Ectodermal cell (in vitro differentiated cells): ENCODE data around the gene ZFYVE28.
"Not testable (repeated sequence)": the region's sequence is repeated elsewhere in the genome, so short reads cannot be mapped to it uniquely, and the experiment has no call there.

Experiments used
- H3K27ac ChIP-seq: 2 replicates; pipeline ENCODE4 v1.7.0; 2013; ENCODE audit warnings: mild to moderate bottlenecking, low read depth, low read length; ENCODE audit not compliant: insufficient read depth, poor library complexity, severe bottlenecking
- H3K27me3 ChIP-seq: 2 replicates; pipeline ENCODE4 v1.7.0; 2013; ENCODE audit warnings: mild to moderate bottlenecking, low read length; ENCODE audit not compliant: insufficient read depth, control insufficient read depth, poor library complexity, severe bottlenecking
- H3K36me3 ChIP-seq: one replicate; pipeline ENCODE4 v1.7.0; 2013; ENCODE audit warnings: low read length; ENCODE audit not compliant: control insufficient read depth, insufficient read depth
- H3K4me1 ChIP-seq: one replicate; pipeline ENCODE4 v1.7.0; 2013; ENCODE audit warnings: low read length; ENCODE audit not compliant: control insufficient read depth, insufficient read depth
- H3K4me3 ChIP-seq: 2 replicates; pipeline ENCODE4 v1.7.0; 2013; ENCODE audit warnings: low read depth, low read length, control low read depth; ENCODE audit not compliant: insufficient read depth
- H3K9me3 ChIP-seq: 2 replicates; pipeline ENCODE4 v1.7.0; 2013; ENCODE audit warnings: mild to moderate bottlenecking, low read length, moderate library complexity; ENCODE audit not compliant: control insufficient read depth
- WGBS, 2 experiments: methylation state at CpG; one replicate each; pipeline ENCODE4 v1.1.7; 2013; ENCODE audit warnings: missing lambda C conversion rate in 2 of 2; 5-methylcytosine and 5-hydroxymethylcytosine counted together

The ZFYVE28 gene

GRCh38 chr4:2245057-2245786 lies 173.2 kb downstream of the ZFYVE28 start:
- H3K4me3 ChIP-seq = no peak overlapping the region
- WGBS, 2 experiments = 67 to 83% methylated on average over 5 to 7 of the region's 7 CpGs

GRCh38 chr4:2243681-2244380 lies 174.6 kb downstream of the ZFYVE28 start:
- Histone ChIP-seq H3K27me3 (no peaks in the 10 kb centered on the region), H3K36me3 (no peaks in the 10 kb centered on the region), H3K4me3 (no peak overlapping the region), H3K4me1 (peaks cover 17% of the 10 kb centered on the region), H3K27ac (no peak overlapping the region), H3K9me3 (no peaks in the 10 kb centered on the region)
- WGBS, 2 experiments = 87 to 88% methylated on average over 5 of the region's 5 CpGs

More at GRCh38 chr4:2245057-2245786, 173.2 kb downstream of the ZFYVE28 start:
- Histone ChIP-seq H3K36me3 (no peaks in the 10 kb centered on the region), H3K9me3 (no peaks in the 10 kb centered on the region), H3K27ac (no peak overlapping the region), H3K4me1 (peaks cover 8% of the 10 kb centered on the region), H3K27me3 (no peaks in the 10 kb centered on the region)

GRCh38 chr4:2241410-2242353 lies 176.8 kb downstream of the ZFYVE28 start, which contains the start of the genes HAUS3 and POLN:
TSS of gene HAUS3 (minus strand) at chr4:2242121. CDS start at chr4:2240946, 1,175 bp downstream.
TSS of gene POLN (minus strand) at chr4:2242121. CDS start at chr4:2229231, 12,890 bp downstream.
- peak within 1 kb of the TSS; percentile 79 for H3K4me3 ChIP-seq
- H3K36me3 ChIP-seq = no peaks in the 10 kb centered on the region
- WGBS, 2 experiments = 0% methylated on average over 88 of the region's 88 CpGs
- H3K27ac ChIP-seq = no peak within 1 kb of the TSS
- H3K4me1 ChIP-seq = peaks cover 17% of the 10 kb centered on the region
- no peaks in the 10 kb centered on the region for H3K9me3 ChIP-seq
- no peaks in the 10 kb centered on the region for H3K27me3 ChIP-seq

GRCh38 chr4:2241003-2241402 lies 177.4 kb downstream of the ZFYVE28 start:
- WGBS, 2 experiments = 21 to 31% methylated on average over 6 of the region's 7 CpGs
- peaks cover 17% of the 10 kb centered on the region for H3K4me1 ChIP-seq
- no peak overlapping the region for H3K27ac ChIP-seq
- H3K27me3 ChIP-seq = no peaks in the 10 kb centered on the region
- H3K36me3 ChIP-seq = no peaks in the 10 kb centered on the region
- no peaks in the 10 kb centered on the region for H3K9me3 ChIP-seq
- H3K4me3 ChIP-seq = peak overlapping the region; percentile 79

- no peak overlapping the region for H3K4me3 ChIP-seq
- no peaks in the 10 kb centered on the region for H3K9me3 ChIP-seq
- H3K4me1 ChIP-seq = peaks cover 17% of the 10 kb centered on the region
- 71 to 75% methylated on average over 3 of the region's 3 CpGs for WGBS, 2 experiments
- no peaks in the 10 kb centered on the region for H3K36me3 ChIP-seq
- H3K27ac ChIP-seq = no peak overlapping the region
- H3K27me3 ChIP-seq = no peaks in the 10 kb centered on the region
Observed at GRCh38 chr4:2236944-2237666, 181.3 kb downstream of the ZFYVE28 start.

- Histone ChIP-seq H3K36me3 (no peaks in the 10 kb centered on the region), H3K27me3 (no peaks in the 10 kb centered on the region), H3K9me3 (no peaks in the 10 kb centered on the region), H3K4me3 (no peak overlapping the region), H3K4me1 (no peaks in the 10 kb centered on the region), H3K27ac (no peak overlapping the region)
- whole genome bisulfite sequencing, 2 experiments = 93 to 97% methylated on average over 6 of the region's 6 CpGs
Observed at GRCh38 chr4:2231082-2231481, 187.4 kb downstream of the ZFYVE28 start.

- Histone ChIP-seq H3K9me3 (no peaks in the 10 kb centered on the region), H3K4me3 (no peak overlapping the region), H3K4me1 (no peaks in the 10 kb centered on the region), H3K36me3 (no peaks in the 10 kb centered on the region), H3K27ac (no peak overlapping the region), H3K27me3 (no peaks in the 10 kb centered on the region)
- 94 to 95% methylated on average over 2 of the region's 2 CpGs for whole genome bisulfite sequencing, 2 experiments
Observed at GRCh38 chr4:2226261-2226660, 192.2 kb downstream of the ZFYVE28 start.

- Histone ChIP-seq H3K4me1 (no peaks in the 10 kb centered on the region), H3K9me3 (no peaks in the 10 kb centered on the region), H3K4me3 (no peak overlapping the region), H3K36me3 (no peaks in the 10 kb centered on the region), H3K27me3 (no peaks in the 10 kb centered on the region), H3K27ac (no peak overlapping the region)
- WGBS, 2 experiments = 85 to 93% methylated on average over 2 of the region's 2 CpGs
Observed at GRCh38 chr4:2222838-2223237, 195.6 kb downstream of the ZFYVE28 start.

GRCh38 chr4:2221378-2221777 lies 197.1 kb downstream of the ZFYVE28 start:
- H3K4me3 ChIP-seq, H3K9me3 ChIP-seq, H3K27ac ChIP-seq, H3K4me1 ChIP-seq, H3K36me3 ChIP-seq, H3K27me3 ChIP-seq: not testable (repeated sequence)
- WGBS, 2 experiments = 59 to 62% methylated on average over 4 of the region's 4 CpGs
